ENCODE results near the gene LAMTOR2. TPM values are rescaled to one million over a fixed set of nuclear protein-coding genes. Genes with fewer than 3 reads are reported as not detected.
A peak's percentile ranks its signal among the peaks of the same experiment; 100 is the strongest.

The LAMTOR2 gene
- total and polyA plus RNA-seq, 2 of the 8 experiments (the other 6 are each of a cell fraction or from before 2014, with no cell fraction given), result 54.7 to 122 TPM

DNA sequence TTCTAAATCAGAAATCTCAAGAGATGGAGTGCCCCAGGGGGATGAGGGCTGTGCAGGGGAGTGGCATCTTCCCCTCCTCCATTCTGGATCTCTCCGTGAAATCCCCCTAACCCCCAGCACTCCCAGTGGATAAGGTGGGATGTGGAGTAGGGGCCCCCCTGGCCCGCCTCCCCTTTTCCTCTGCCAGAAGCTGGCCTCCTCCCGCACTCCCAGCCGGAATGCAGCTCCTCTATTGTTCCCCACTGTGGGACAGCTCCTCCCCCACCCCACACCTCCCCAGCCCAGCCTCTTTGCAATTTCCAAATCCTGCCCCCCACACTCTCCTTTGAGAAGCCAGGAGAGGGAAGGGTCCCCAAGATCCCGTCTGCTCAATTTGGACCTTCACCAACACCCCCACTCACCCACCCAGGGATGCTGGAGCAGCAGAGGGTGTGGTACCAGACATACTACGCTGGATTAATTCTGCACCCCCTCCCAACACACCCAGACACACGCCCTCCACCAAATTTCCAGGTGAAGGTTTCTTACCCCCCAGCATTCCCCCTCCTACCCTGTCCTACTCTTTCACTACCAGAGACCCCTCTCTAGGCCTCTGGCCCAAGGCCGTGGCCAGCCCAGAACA, 25.8 kb downstream of the LAMTOR2 start (continued):
- TF ChIP-seq EP300 (IDR thresholded peaks at IDR 0.05; ENCODE audit: borderline replicate concordance in 1 of 2, low read depth in 2 of 2, low read length in 2 of 2), result no peak
- TF ChIP-seq POU5F1 (IDR thresholded peaks at IDR 0.05; ENCODE audit: low read depth, low read length), result no peak
- TF ChIP-seq KDM4A (IDR thresholded peaks at IDR 0.05; ENCODE audit: low read depth, low read length, severe bottlenecking), result no peak
- TF ChIP-seq RAD21 (IDR thresholded peaks at IDR 0.05 in 1 of 2, conservative IDR thresholded peaks at IDR 0.05 in 1 of 2; ENCODE audit: low read depth in 2 of 2, low read length in 2 of 2), result no peak
- TF ChIP-seq JUND (IDR thresholded peaks at IDR 0.05; ENCODE audit: low read length), result no peak
- no peak for TF ChIP-seq BCL11A (IDR thresholded peaks at IDR 0.05; ENCODE audit: low read depth in 2 of 2, low read length in 2 of 2)
- TF ChIP-seq TEAD4 (IDR thresholded peaks at IDR 0.05; ENCODE audit: low read depth, low read length), result peak; percentile 91
